Tibial artery (tissue), 4 donors: ENCODE measurements around the gene INPP5K.

Source experiments
- DNase-seq, 2 donors: peaks; one replicate each; pipeline ENCODE4 v3.0.0-alpha.2; 2019
- H3K27ac ChIP-seq, 2 donors: fragments of 200-600 bp; sonication (generic) in 1 of 2; 1 replicate in 1 of 2; 2 replicates in 1 of 2; pipeline ENCODE4 v1.5.1; 2018 to 2019; ENCODE audit warnings: mild to moderate bottlenecking in 1 of 2
- H3K27me3 ChIP-seq, 2 donors: fragments of 200-600 bp; sonication (generic) in 1 of 2; one replicate each; pipeline versions ENCODE4 v1.5.1 to v1.6.0; 2016 to 2019
- H3K36me3 ChIP-seq, 3 donors: fragments of 200-600 bp; sonication (generic) in 2 of 3; one replicate each; pipeline ENCODE4 v1.5.1; 2016 to 2019; ENCODE audit warnings: mild to moderate bottlenecking in 2 of 3
- H3K4me1 ChIP-seq, 4 donors: fragments of 200-600 bp; sonication (generic) in 2 of 4; 1 replicate in 3 of 4; 2 replicates in 1 of 4; pipeline ENCODE4 v1.5.1; 2016 to 2019
- H3K4me3 ChIP-seq, 2 donors: fragments of 200-600 bp; sonication (generic) in 1 of 2; 1 replicate in 1 of 2; 2 replicates in 1 of 2; pipeline ENCODE4 v1.5.1; 2018 to 2019; ENCODE audit warnings: mild to moderate bottlenecking in 2 of 2
- H3K9me3 ChIP-seq, 3 donors: fragments of 200-600 bp; sonication (generic) in 1 of 3; one replicate each; pipeline ENCODE4 v1.5.1; 2016 to 2019
- intact Hi-C: fragments of 100-400 bp; cut with DNase I; formaldehyde crosslinking; loops from one replicate; pipeline ENCODE4 v1.15.0; 2023; ENCODE audit warnings: low total_unique reads
- TF ChIP-seq, protein P1 (sequence below), 2 experiments: fragments of 200-600 bp in 1 of 2; fragments of 450-650 bp in 1 of 2; IDR thresholded peaks; one replicate each; pipeline ENCODE4 v1.5.1; 2017 to 2019; ENCODE audit warnings: antibody characterized with exemption in 2 of 2, mild to moderate bottlenecking in 1 of 2, moderate library complexity in 1 of 2

INPP5K gene

DNA sequence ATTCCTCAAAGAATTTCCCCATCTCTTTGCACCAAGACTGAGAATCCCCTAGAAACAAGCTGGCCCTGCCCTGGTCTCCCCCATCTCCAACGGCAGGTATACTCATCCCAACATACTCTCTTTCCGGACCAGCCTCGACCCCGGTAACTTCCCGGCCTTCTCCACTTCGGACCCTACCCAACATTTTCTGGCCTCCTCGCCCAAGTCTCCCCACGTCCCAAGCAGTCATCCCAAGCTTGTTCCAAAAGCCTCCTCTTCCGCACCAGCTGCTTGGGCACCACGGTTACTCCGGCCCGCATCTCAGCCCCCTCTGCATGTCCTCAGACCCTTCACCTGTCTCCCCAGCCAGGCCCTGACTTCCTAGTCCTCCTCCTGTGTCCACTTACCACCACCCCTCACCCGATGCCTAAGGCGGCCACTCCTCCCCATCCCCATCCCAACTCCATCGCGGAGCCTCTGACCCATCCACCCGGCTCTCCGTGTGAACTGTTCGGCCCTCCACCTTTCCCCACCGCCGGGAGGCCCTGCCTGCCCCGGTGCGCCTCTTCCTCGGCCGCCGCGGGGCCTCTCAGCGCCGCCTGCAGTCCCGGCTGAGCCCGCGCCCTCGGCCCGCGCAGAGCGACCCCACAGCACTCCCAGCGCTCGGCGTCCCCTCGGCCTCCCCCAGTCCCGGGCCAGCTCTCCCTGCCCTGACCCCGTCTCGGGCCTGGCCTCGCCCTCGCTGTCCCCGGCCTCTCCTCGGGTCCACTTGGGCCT lies 45.2 kb upstream of the INPP5K start:
- peaks cover 0 to 10% (median 6%) of the 10 kb centered on the region in 3 donors for H3K36me3 ChIP-seq
- H3K27me3 ChIP-seq, result no peaks in the 10 kb centered on the region
- intact Hi-C loops, result no loop called here
- no peak for DNase-seq
- TF ChIP-seq, protein P1, sequence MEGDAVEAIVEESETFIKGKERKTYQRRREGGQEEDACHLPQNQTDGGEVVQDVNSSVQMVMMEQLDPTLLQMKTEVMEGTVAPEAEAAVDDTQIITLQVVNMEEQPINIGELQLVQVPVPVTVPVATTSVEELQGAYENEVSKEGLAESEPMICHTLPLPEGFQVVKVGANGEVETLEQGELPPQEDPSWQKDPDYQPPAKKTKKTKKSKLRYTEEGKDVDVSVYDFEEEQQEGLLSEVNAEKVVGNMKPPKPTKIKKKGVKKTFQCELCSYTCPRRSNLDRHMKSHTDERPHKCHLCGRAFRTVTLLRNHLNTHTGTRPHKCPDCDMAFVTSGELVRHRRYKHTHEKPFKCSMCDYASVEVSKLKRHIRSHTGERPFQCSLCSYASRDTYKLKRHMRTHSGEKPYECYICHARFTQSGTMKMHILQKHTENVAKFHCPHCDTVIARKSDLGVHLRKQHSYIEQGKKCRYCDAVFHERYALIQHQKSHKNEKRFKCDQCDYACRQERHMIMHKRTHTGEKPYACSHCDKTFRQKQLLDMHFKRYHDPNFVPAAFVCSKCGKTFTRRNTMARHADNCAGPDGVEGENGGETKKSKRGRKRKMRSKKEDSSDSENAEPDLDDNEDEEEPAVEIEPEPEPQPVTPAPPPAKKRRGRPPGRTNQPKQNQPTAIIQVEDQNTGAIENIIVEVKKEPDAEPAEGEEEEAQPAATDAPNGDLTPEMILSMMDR (IDR thresholded peaks at IDR 0.05), result peak in 1 of 2 experiments; percentile 13
- peaks cover 0 to 33% (median 18%) of the 10 kb centered on the region in 4 donors for H3K4me1 ChIP-seq
- peak overlapping the region; percentile 86 to 94 for H3K4me3 ChIP-seq
- H3K27ac ChIP-seq, result peak overlapping the region; percentile 88 to 90
- H3K9me3 ChIP-seq, result no peaks in the 10 kb centered on the region

DNA sequence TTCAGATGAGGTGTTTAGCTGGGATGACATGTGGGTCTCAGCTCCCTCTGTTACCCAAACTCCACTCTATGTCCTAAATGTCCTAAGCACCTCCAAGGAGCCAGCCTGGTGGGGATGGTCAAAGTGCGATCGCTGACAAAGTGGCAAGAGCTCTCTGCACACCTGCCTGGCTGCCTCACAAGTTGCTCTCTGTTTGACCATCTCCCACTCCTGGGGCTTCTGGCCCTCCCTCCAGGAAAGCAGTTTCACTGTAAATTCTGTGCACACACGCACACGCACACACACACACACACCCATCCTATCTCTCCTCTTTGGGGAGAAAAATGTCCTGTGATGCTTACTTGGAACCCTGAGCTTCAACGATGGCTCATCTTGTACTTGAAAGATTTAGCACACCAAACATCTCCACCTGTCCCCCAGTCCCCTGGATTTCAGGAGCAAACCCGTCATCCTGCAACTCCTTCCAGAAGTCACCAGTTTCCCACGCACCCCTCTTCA lies 44.5 kb upstream of the INPP5K start:
- H3K36me3 ChIP-seq, result peaks cover 0 to 13% (median 10%) of the 10 kb centered on the region in 3 donors
- TF ChIP-seq, protein P1 (IDR thresholded peaks at IDR 0.05), result no peak
- no peaks in the 10 kb centered on the region for H3K27me3 ChIP-seq
- H3K27ac ChIP-seq, result peak overlapping the region; percentile 88 to 90
- peaks cover 0 to 33% (median 19%) of the 10 kb centered on the region in 4 donors for H3K4me1 ChIP-seq
- H3K9me3 ChIP-seq, result no peaks in the 10 kb centered on the region
- peak overlapping the region; percentile 86 to 94 for H3K4me3 ChIP-seq
- no peak for DNase-seq
- intact Hi-C loops, result no loop called here

DNA sequence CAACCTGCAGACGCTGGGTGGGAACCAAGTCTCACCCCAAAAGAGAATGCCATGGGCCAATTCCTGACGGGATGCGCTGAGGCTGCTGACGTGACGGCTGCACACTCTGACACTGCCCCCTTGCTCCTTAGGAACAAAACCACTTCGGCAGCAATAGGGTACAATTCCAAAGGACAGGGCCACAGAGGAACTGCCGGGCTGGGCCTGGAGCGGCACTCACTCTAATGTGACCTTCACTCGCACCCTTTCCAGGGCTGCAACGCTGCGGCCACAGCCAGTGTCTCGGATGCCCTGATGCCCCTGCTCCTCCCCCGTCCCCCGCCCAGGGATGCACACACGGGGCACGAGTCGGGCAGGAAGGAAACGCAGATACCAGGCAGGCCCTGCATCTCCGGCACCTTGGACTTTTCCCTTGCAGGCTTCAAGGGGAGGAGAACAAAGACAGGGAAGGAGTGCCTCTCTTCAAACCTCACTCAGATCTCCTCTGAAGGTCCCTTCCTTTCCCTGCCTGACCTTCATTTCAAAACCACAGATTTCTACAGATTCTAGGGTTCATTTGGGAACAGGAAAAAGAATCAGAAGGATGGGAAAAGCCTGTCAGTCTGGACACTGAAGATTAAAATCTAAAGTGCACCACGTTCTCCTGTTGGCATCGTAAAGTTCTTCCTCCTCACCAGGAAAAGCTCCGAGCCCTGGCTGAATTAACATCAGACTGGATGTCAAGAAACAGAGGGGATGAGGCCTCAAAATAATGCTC lies 43.9 kb upstream of the INPP5K start:
- Histone ChIP-seq H3K27ac (no peak overlapping the region), H3K9me3 (no peaks in the 10 kb centered on the region), H3K27me3 (no peaks in the 10 kb centered on the region), H3K4me1 (peaks cover 0 to 39% (median 20%) of the 10 kb centered on the region in 4 donors), H3K4me3 (no peak overlapping the region), H3K36me3 (peaks cover 0 to 19% (median 10%) of the 10 kb centered on the region in 3 donors)
- no peak for DNase-seq
- intact Hi-C loops, result no loop called here
- TF ChIP-seq, protein P1 (IDR thresholded peaks at IDR 0.05), result no peak

DNA sequence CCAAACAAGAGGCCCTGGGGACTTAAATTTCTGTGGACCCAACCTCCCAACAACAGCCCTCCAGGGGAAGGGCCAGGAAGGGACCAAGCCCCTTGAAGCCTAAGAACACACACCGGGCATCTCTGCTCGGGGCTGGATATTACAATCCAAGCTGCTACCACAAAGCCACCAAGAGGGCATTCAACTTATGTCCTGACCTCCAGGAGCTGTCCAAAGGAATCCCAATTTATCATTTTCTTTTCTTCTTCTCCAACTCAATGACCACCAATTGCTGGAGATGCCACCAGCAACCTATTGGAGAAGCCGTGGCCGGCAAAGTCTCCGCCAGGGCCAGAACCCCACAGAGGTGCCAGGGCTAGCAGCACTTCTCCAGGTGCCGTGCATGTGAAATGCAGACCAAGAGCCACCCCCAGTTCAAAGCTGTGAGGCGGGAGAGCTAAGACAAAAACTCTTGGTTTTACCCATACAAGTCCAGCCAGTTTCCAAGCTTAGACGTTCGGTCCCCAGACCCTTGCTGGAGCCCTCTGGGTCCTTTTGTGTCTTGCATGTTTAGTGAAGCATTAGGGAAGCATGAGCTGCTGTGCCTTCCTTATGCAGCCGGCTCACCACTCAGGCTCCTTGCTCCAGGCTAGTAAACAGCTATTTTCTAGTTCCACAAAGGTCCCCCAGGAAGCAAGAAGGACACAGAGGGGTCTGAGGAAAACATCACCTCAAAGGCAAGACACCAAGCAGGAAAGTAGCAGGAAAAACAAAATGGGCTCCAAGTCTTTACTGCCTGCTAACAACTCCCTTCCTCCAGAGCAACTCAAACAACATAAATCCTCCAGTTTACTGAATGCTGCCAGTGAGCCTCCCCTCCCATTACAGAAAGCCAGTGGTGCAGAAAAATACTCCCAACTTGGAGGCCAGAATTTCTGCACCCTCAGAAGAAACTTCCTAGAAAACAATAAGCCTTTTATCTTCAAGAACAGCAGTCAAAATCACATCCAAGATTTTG lies 42.9 kb upstream of the INPP5K start:
- Histone ChIP-seq H3K27ac (no peak overlapping the region), H3K4me3 (no peak overlapping the region), H3K4me1 (peaks cover 0 to 43% (median 20%) of the 10 kb centered on the region in 4 donors), H3K27me3 (no peaks in the 10 kb centered on the region), H3K36me3 (peaks cover 0 to 19% (median 10%) of the 10 kb centered on the region in 3 donors), H3K9me3 (no peaks in the 10 kb centered on the region)
- TF ChIP-seq, protein P1 (IDR thresholded peaks at IDR 0.05), result no peak
- intact Hi-C loops, result no loop called here
- no peak for DNase-seq

DNA sequence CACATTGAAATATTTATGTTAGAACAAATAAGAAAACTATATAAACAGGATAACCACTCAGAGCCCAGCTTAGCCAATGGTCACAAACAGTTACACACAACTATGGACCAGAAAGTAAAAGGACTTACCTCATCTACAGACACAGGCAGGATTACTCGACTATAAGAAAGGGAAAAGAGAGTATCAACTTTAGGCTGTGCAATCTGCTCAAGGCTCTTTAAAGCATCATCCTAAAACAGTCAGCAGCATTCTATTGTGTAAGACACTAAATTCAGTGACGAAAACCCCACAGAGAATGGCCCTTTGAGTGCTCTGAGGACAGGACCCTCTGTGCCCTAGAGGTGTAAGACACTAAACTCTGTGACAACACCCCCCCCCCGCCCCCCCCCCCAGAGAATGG lies 42.0 kb upstream of the INPP5K start:
- TF ChIP-seq, protein P1 (IDR thresholded peaks at IDR 0.05), result no peak
- H3K27me3 ChIP-seq, result no peaks in the 10 kb centered on the region
- no peaks in the 10 kb centered on the region for H3K9me3 ChIP-seq
- H3K36me3 ChIP-seq, result peaks cover 0 to 23% (median 13%) of the 10 kb centered on the region in 3 donors
- no peak overlapping the region for H3K27ac ChIP-seq
- intact Hi-C loops, result no loop called here
- no peak overlapping the region for H3K4me3 ChIP-seq
- no peak for DNase-seq
- peaks cover 0 to 43% (median 20%) of the 10 kb centered on the region in 4 donors for H3K4me1 ChIP-seq
